HCT116 (cell line): ENCODE data around the gene HMCES. TPM values are rescaled to one million over a fixed set of nuclear protein-coding genes. Genes with fewer than 3 reads are reported as not detected.

Source experiments
- ATAC-seq: fragments of 200-7000 bp; cut with Tn5 transposase; 2 replicates; pipeline ENCODE4 v1.9.1; 2020; ENCODE audit warnings: mild to moderate bottlenecking, moderate library complexity
- BruUV-seq: library from RNA; stranded (reverse); fragments of 400-500 nt; replicated peaks from 2 replicates; lab custom pipeline; 2021; lab: Mats Ljungman, UMichigan
- CTCF ChIA-PET: fragments of 300-600 bp; sonication (Branson Sonifier 250); formaldehyde crosslinking; loops from one replicate; lab custom pipeline; 2021; ENCODE audit warnings: antibody characterized with exemption; lab: Charles Lee
- POLR2A ChIA-PET: fragments of 300-600, 350-600 bp; sonication (Branson Sonifier 250); formaldehyde crosslinking; loops from one replicate; lab custom pipeline; 2021; ENCODE audit warnings: antibody characterized with exemption; lab: Charles Lee
- RAD21 ChIA-PET, 2 experiments: fragments of 300-600 bp; sonication (Branson Sonifier 250); formaldehyde crosslinking; loops; one replicate each; lab custom pipeline; 2023; ENCODE audit warnings: low total read pairs in 2 of 2; ENCODE audit not compliant: uncharacterized antibody in 2 of 2, unreplicated experiment in 2 of 2, low non-redundant PET in 1 of 2; lab: Charles Lee
- DNase-seq: peaks from one replicate; pipeline ENCODE4 v3.0.0-alpha.2; 2010; ENCODE audit warnings: low read depth, low spot score
- H2AFZ ChIP-seq: fragments of 200-600 bp; shearing (Covaris generic), sonication (generic); 2 replicates; pipeline ENCODE4 v1.6.1; 2017; ENCODE audit warnings: low read depth, mixed run types, mixed read lengths, antibody characterized with exemption, low read length; ENCODE audit not compliant: poor library complexity, severe bottlenecking
- H3K27ac ChIP-seq: 2 replicates; pipeline ENCODE4 v1.5.1; 2012; ENCODE audit warnings: low read depth, low read length
- H3K27me3 ChIP-seq: fragments of 200-600 bp; sonication (generic); 2 replicates; pipeline ENCODE4 v1.6.1; 2016; ENCODE audit warnings: mixed run types, low read length, mixed read lengths; ENCODE audit not compliant: insufficient read depth
- H3K36me3 ChIP-seq, 2 experiments: fragments of 200-500 bp in 1 of 2; fragments of 200-600 bp in 1 of 2; sonication (Bioruptor generic) in 1 of 2; sonication (generic) in 1 of 2; 2 replicates each; pipeline versions ENCODE4 v1.5.1 to v1.6.1; 2014 to 2016; ENCODE audit warnings: low read length in 2 of 2, inconsistent platforms in 1 of 2, mixed read lengths in 1 of 2, mixed run types in 1 of 2; ENCODE audit not compliant: insufficient read depth in 2 of 2, control insufficient read depth in 1 of 2
- H3K4me1 ChIP-seq, 2 experiments: fragments of 200-600 bp in 1 of 2; sonication (generic) in 1 of 2; 2 replicates each; pipeline versions ENCODE4 v1.5.1 to v1.6.1; 2012 to 2017; ENCODE audit warnings: low read length in 2 of 2, inconsistent platforms in 1 of 2, mild to moderate bottlenecking in 1 of 2, mixed read lengths in 1 of 2, mixed run types in 1 of 2, moderate library complexity in 1 of 2; ENCODE audit not compliant: insufficient read depth in 2 of 2, control insufficient read depth in 1 of 2
- H3K4me2 ChIP-seq: fragments of 200-600 bp; sonication (generic); 2 replicates; pipeline ENCODE4 v1.6.1; 2017; ENCODE audit warnings: mixed run types, low read length, mixed read lengths
- H3K4me3 ChIP-seq, 2 experiments: fragments of 200-600 bp in 1 of 2; sonication (generic) in 1 of 2; replicated peaks in 1 of 2; 2 replicates each; pipeline ENCODE4 v1.5.1; 2011 to 2016; ENCODE audit warnings: low read length in 2 of 2, control low read depth in 1 of 2, low read depth in 1 of 2, mild to moderate bottlenecking in 1 of 2, mixed read lengths in 1 of 2, mixed run types in 1 of 2
- H3K79me2 ChIP-seq: fragments of 200-600 bp; sonication (generic); 2 replicates; pipeline ENCODE4 v1.6.1; 2017; ENCODE audit warnings: mild to moderate bottlenecking, mixed run types, low read length, moderate library complexity, mixed read lengths; ENCODE audit not compliant: insufficient read depth
- H3K9ac ChIP-seq: fragments of 200-600 bp; sonication (generic); 2 replicates; pipeline ENCODE4 v1.6.1; 2016; ENCODE audit warnings: low read length, mixed read lengths
- H3K9me2 ChIP-seq: fragments of 200-600 bp; sonication (generic), shearing (Covaris generic); 2 replicates; pipeline ENCODE4 v1.6.1; 2017; ENCODE audit warnings: mixed run types, mild to moderate bottlenecking, moderate library complexity; ENCODE audit not compliant: insufficient read depth
- H3K9me3 ChIP-seq, 2 experiments: fragments of 200-500 bp in 1 of 2; fragments of 200-600 bp in 1 of 2; sonication (Bioruptor generic) in 1 of 2; sonication (generic) in 1 of 2; 2 replicates each; pipeline ENCODE4 v1.6.1; 2014 to 2017; ENCODE audit warnings: low read length in 2 of 2, mixed read lengths in 2 of 2, inconsistent platforms in 1 of 2, low read depth in 1 of 2, mild to moderate bottlenecking in 1 of 2, mixed run types in 1 of 2, moderate library complexity in 1 of 2; ENCODE audit not compliant: control insufficient read depth in 1 of 2, insufficient read depth in 1 of 2
- H4K20me1 ChIP-seq: fragments of 200-600 bp; sonication (generic), shearing (Covaris generic); 2 replicates; pipeline ENCODE4 v1.6.1; 2017; ENCODE audit warnings: mixed run types, mild to moderate bottlenecking, moderate library complexity; ENCODE audit not compliant: insufficient read depth
- ATF3 ChIP-seq: IDR thresholded peaks from 2 replicates; pipeline ENCODE4 v1.6.1; 2012
- CBX3 ChIP-seq: IDR thresholded peaks from 2 replicates; pipeline ENCODE4 v1.6.1; 2012; ENCODE audit warnings: low read depth
- CEBPB ChIP-seq: IDR thresholded peaks from 2 replicates; pipeline ENCODE4 v1.6.1; 2012; ENCODE audit warnings: low read depth
- ELF1 ChIP-seq: IDR thresholded peaks from 2 replicates; pipeline ENCODE4 v1.6.1; 2012; ENCODE audit warnings: low read depth, borderline replicate concordance
- EZH2 ChIP-seq: fragments of 200-600 bp; sonication (generic); IDR thresholded peaks from 2 replicates; pipeline ENCODE4 v1.6.1; 2017; ENCODE audit warnings: antibody characterized with exemption, mixed run types
- EZH2phosphoT487 ChIP-seq: fragments of 200-600 bp; IDR thresholded peaks from 2 replicates; pipeline ENCODE4 v1.6.1; 2018; ENCODE audit warnings: antibody characterized with exemption, borderline replicate concordance
- JUND ChIP-seq: IDR thresholded peaks from 2 replicates; pipeline ENCODE4 v1.6.1; 2012
- POLR2A ChIP-seq: IDR thresholded peaks from 2 replicates; pipeline ENCODE4 v1.7.0; 2011; ENCODE audit warnings: borderline replicate concordance; ENCODE audit not compliant: insufficient read depth, insufficient read length; ENCODE audit errors: extremely low read depth
- SP1 ChIP-seq: IDR thresholded peaks from 2 replicates; pipeline ENCODE4 v1.6.1; 2012; ENCODE audit warnings: low read depth
- YY1 ChIP-seq: IDR thresholded peaks from 2 replicates; pipeline ENCODE4 v1.6.1; 2011; ENCODE audit warnings: low read length, low read depth, moderate library complexity, mild to moderate bottlenecking; ENCODE audit not compliant: insufficient replicate concordance; ENCODE audit errors: extremely low read depth
- ZFX ChIP-seq: fragments of 450-650 bp; IDR thresholded peaks from 2 replicates; pipeline ENCODE4 v1.6.1; 2017
- intact Hi-C: fragments of 100-400 bp; cut with micrococcal nuclease; formaldehyde crosslinking; loops from 2 replicates; pipeline ENCODE4 v1.10.0; 2022
- total RNA-seq: library from RNA; stranded (reverse); gene quantifications from one replicate; pipeline ENCODE4 v1.2.1, GENCODE V29; 2021; ENCODE audit not compliant: unreplicated experiment
- TF ChIP-seq, protein P1 (sequence below): IDR thresholded peaks from 2 replicates; pipeline ENCODE4 v1.6.1; 2011; ENCODE audit warnings: mild to moderate bottlenecking, low read length, moderate library complexity; ENCODE audit not compliant: insufficient replicate concordance; ENCODE audit errors: extremely low read depth

Gene HMCES
- total RNA-seq, 1 experiment from 2014 or later: 78.9 TPM

DNA sequence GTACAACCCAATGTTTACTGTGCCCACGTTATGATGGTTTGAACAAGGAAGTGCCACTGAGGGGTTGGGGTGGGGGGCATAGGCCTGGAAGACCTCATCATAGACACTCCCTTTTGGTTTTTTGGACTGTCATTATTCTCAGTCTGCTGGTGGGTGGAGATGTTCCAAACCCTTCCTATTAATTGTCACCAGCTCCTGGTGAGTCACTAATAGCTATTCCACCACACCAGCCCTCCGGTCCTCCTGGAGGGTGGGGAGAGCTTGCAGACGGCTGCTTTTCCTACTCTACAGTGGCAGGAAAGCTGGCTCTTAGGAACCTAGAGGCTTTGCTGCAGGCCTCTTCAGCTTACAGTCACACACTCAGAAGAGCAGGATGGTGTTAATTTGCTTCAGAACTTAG, 38.2 kb upstream of the HMCES start:
- Histone ChIP-seq H3K4me3 (no peak overlapping the region), H3K9me2 (no peaks in the 10 kb centered on the region), H3K9me3 (no peaks in the 10 kb centered on the region), H4K20me1 (no peaks in the 10 kb centered on the region), H3K4me2 (no peak overlapping the region), H2AFZ (no peak overlapping the region), H3K79me2 (no peaks in the 10 kb centered on the region), H3K36me3 (no peaks in the 10 kb centered on the region), H3K27me3 (no peaks in the 10 kb centered on the region), H3K27ac (no peak overlapping the region), H3K9ac (no peak overlapping the region), H3K4me1 (peaks cover 2 to 15% of the 10 kb centered on the region in 2 experiments; a peak in 2 of 4 replicates)
- intact Hi-C loops: loop anchor here (10.0 kb wide), 1 partner anchor 216 kb away; no protein-coding TSS in a partner anchor
- TF ChIP-seq ZFX (no peak), EZH2 (no peak), YY1 (no peak), CEBPB (no peak), ELF1 (no peak), EZH2phosphoT487 (no peak), JUND (no peak), CBX3 (no peak), ATF3 (no peak), POLR2A (no peak), SP1 (no peak)
- TF ChIP-seq, protein P1, sequence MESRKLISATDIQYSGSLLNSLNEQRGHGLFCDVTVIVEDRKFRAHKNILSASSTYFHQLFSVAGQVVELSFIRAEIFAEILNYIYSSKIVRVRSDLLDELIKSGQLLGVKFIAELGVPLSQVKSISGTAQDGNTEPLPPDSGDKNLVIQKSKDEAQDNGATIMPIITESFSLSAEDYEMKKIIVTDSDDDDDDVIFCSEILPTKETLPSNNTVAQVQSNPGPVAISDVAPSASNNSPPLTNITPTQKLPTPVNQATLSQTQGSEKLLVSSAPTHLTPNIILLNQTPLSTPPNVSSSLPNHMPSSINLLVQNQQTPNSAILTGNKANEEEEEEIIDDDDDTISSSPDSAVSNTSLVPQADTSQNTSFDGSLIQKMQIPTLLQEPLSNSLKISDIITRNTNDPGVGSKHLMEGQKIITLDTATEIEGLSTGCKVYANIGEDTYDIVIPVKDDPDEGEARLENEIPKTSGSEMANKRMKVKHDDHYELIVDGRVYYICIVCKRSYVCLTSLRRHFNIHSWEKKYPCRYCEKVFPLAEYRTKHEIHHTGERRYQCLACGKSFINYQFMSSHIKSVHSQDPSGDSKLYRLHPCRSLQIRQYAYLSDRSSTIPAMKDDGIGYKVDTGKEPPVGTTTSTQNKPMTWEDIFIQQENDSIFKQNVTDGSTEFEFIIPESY: no peak
- ChIA-PET POLR2A (interaction anchor here (1.7 kb wide), 1 partner anchor 9 kb away, joined by 5 read pairs; the partner anchor contains the start of gene COPG1), RAD21 (no interaction called here), CTCF (interaction anchor here (1.0 to 1.6 kb wide), 2 partner anchors 16 to 270 kb away, joined by 5 read pairs; no protein-coding TSS in a partner anchor)
- no peak for DNase-seq
- no peak for ATAC-seq
- no TSS peak for BruUV-seq
